Endothelial cell of umbilical vein (primary cell): Measurements from ENCODE around the gene CLEC14A. TPM values are rescaled to one million over a fixed set of nuclear protein-coding genes. Genes with fewer than 3 reads are reported as not detected.

Experiments used
- BruUV-seq: library from RNA; stranded (reverse); fragments of 400-500 nt; replicated peaks from 2 replicates; lab custom pipeline; 2021; lab: Mats Ljungman, UMichigan
- CTCF ChIA-PET: fragments of 300-600, 350-600 bp; sonication (Branson Sonifier 250); formaldehyde crosslinking; loops from one replicate; lab custom pipeline; 2021; ENCODE audit warnings: antibody characterized with exemption, inconsistent platforms; lab: Charles Lee
- POLR2A ChIA-PET: fragments of 300-600, 350-600 bp; sonication (Branson Sonifier 250); formaldehyde crosslinking; loops from one replicate; lab custom pipeline; 2021; ENCODE audit warnings: antibody characterized with exemption, inconsistent platforms; lab: Charles Lee
- DNase-seq: peaks from one replicate; pipeline ENCODE4 v3.0.0-alpha.2; 2011; ENCODE audit warnings: low read depth, low spot score
- FAIRE-seq: peaks from 2 replicates; lab custom pipeline; 2011; peaks lifted over from hg19 to GRCh38; lab: Jason Lieb, UNC
- H2AFZ ChIP-seq: 2 replicates; pipeline ENCODE4 v1.6.0; 2012; ENCODE audit warnings: low read depth, low read length, control low read depth, inconsistent platforms
- H3K27ac ChIP-seq: 2 replicates; pipeline ENCODE4 v1.5.1; 2011; ENCODE audit warnings: low read depth, mild to moderate bottlenecking, control low read depth, low read length, moderate library complexity; ENCODE audit not compliant: insufficient read depth
- H3K27me3 ChIP-seq, 2 experiments: 2 replicates each; pipeline versions ENCODE4 v1.6.0 to v1.6.1; 2011; ENCODE audit warnings: low read length in 2 of 2, mixed read lengths in 1 of 2; ENCODE audit not compliant: control insufficient read depth in 2 of 2, insufficient read depth in 2 of 2
- H3K36me3 ChIP-seq, 2 experiments: 2 replicates in 1 of 2; 3 replicates in 1 of 2; pipeline ENCODE4 v1.5.1; 2011; ENCODE audit warnings: low read length in 2 of 2, mild to moderate bottlenecking in 1 of 2, moderate library complexity in 1 of 2; ENCODE audit not compliant: control insufficient read depth in 2 of 2, insufficient read depth in 2 of 2; ENCODE audit errors: extremely low read depth in 1 of 2
- H3K4me1 ChIP-seq: 3 replicates; pipeline ENCODE4 v1.5.1; 2011; ENCODE audit warnings: mild to moderate bottlenecking, low read length; ENCODE audit not compliant: control insufficient read depth, insufficient read depth; ENCODE audit errors: extremely low read depth
- H3K4me2 ChIP-seq: 2 replicates; pipeline ENCODE4 v1.6.1; 2011; ENCODE audit warnings: low read length, control low read depth, mixed read lengths; ENCODE audit not compliant: insufficient read depth
- H3K4me3 ChIP-seq, 3 experiments: fragments of 200-600 bp in 1 of 3; sonication (generic), shearing (Covaris generic) in 1 of 3; replicated peaks in 1 of 3; 2 replicates each; pipeline ENCODE4 v1.5.1; 2011 to 2016; ENCODE audit warnings: control low read depth in 3 of 3, low read length in 3 of 3, mild to moderate bottlenecking in 2 of 3, inconsistent platforms in 1 of 3, low read depth in 1 of 3, moderate library complexity in 1 of 3; ENCODE audit not compliant: insufficient read depth in 1 of 3
- H3K79me2 ChIP-seq: 2 replicates; pipeline ENCODE4 v1.6.0; 2012; ENCODE audit warnings: low read length, inconsistent platforms; ENCODE audit not compliant: control insufficient read depth, insufficient read depth
- H3K9ac ChIP-seq: replicated peaks from 2 replicates; pipeline ENCODE3; 2011; ENCODE audit warnings: low read length, control low read depth; ENCODE audit not compliant: insufficient read depth; ENCODE audit errors: extremely low read depth
- H3K9me1 ChIP-seq: replicated peaks from 3 replicates; pipeline ENCODE4 v1.6.0; 2011; ENCODE audit warnings: mild to moderate bottlenecking, low read length; ENCODE audit not compliant: control insufficient read depth, insufficient read depth; ENCODE audit errors: extremely low read depth
- H3K9me3 ChIP-seq: replicated peaks from 2 replicates; pipeline ENCODE4 v1.5.1; 2012; ENCODE audit warnings: low read length, inconsistent platforms; ENCODE audit not compliant: control insufficient read depth, insufficient read depth
- H4K20me1 ChIP-seq: replicated peaks from 2 replicates; pipeline ENCODE3; 2011; ENCODE audit warnings: mild to moderate bottlenecking, low read length; ENCODE audit not compliant: control insufficient read depth, insufficient read depth; ENCODE audit errors: extremely low read depth
- EZH2 ChIP-seq: IDR thresholded peaks from 2 replicates; pipeline ENCODE4 v1.6.1; 2012; ENCODE audit warnings: borderline replicate concordance, low read depth, mild to moderate bottlenecking, moderate library complexity, low read length, inconsistent platforms; ENCODE audit not compliant: severe bottlenecking
- FOS ChIP-seq: IDR thresholded peaks from 2 replicates; pipeline ENCODE4 v1.6.1; 2011; ENCODE audit warnings: mild to moderate bottlenecking, low read length, moderate library complexity, borderline replicate concordance; ENCODE audit not compliant: insufficient read depth
- GATA2 ChIP-seq: IDR thresholded peaks from 2 replicates; pipeline ENCODE4 v1.7.0; 2011; ENCODE audit warnings: low read depth, mild to moderate bottlenecking, moderate library complexity, mixed read lengths, low read length; ENCODE audit not compliant: insufficient read length, insufficient read depth
- JUN ChIP-seq: IDR thresholded peaks from 2 replicates; pipeline ENCODE4 v1.6.1; 2011; ENCODE audit warnings: borderline replicate concordance, low read depth; ENCODE audit not compliant: insufficient read length, insufficient read depth
- MYC ChIP-seq: IDR thresholded peaks from one replicate; pipeline ENCODE4 v1.6.1; 2011; ENCODE audit warnings: mild to moderate bottlenecking, low read depth, low read length
- POLR2A ChIP-seq: IDR thresholded peaks from 2 replicates; pipeline ENCODE4 v1.6.1; 2012; ENCODE audit warnings: low read depth, mild to moderate bottlenecking, control low read depth, low read length
- POLR2AphosphoS5 ChIP-seq: IDR thresholded peaks from 2 replicates; pipeline ENCODE4 v1.6.1; 2012; ENCODE audit warnings: low read depth, mild to moderate bottlenecking, control low read depth, low read length, moderate library complexity; ENCODE audit not compliant: insufficient read depth
- dilution Hi-C: fragments of 300-500 bp; cut with MboI; formaldehyde crosslinking; loops from one replicate; pipeline ENCODE4 v1.15.0; 2019; ENCODE audit warnings: low sequenced_read_pairs; ENCODE audit not compliant: extremely low pct_ligation_motif_present
- intact Hi-C: fragments of 100-400 bp; cut with micrococcal nuclease; formaldehyde crosslinking; loops from one replicate; pipeline ENCODE4 v1.10.0; 2022
- polyA plus RNA-seq, 4 experiments: library from polyadenylated mRNA; depleted of rRNA in 3 of 4; stranded (reverse) in 3 of 4; unstranded in 1 of 4; fragments of >200 nt; gene quantifications; 2 replicates each; pipeline versions ENCODE4 v1.2.1 to v1.2.3, GENCODE V29; 2011 to 2012; ENCODE audit warnings: missing spikeins in 1 of 4
- total RNA-seq: library from RNA; stranded (reverse); gene quantifications from 2 replicates; pipeline ENCODE4 v1.2.3, GENCODE V29; 2021
- TF ChIP-seq, protein P1 (sequence below), 2 donors: IDR thresholded peaks; 1 replicate in 1 of 2; 2 replicates in 1 of 2; pipeline ENCODE4 v1.5.1; 2011; ENCODE audit warnings: low read length in 2 of 2, mild to moderate bottlenecking in 2 of 2, moderate library complexity in 2 of 2, control low read depth in 1 of 2, inconsistent platforms in 1 of 2, low read depth in 1 of 2; ENCODE audit not compliant: insufficient read depth in 1 of 2; ENCODE audit errors: extremely low read depth in 1 of 2
- TF ChIP-seq, protein P2 (sequence below): IDR thresholded peaks from 2 replicates; pipeline ENCODE4 v1.6.1; 2011; ENCODE audit not compliant: insufficient read depth, insufficient read length

CLEC14A gene
- total and polyA plus RNA-seq, 2 donors (not counting 3 experiments of a cell fraction or from before 2014, with no cell fraction given): 396 to 562 TPM

- H3K27me3 ChIP-seq: no peaks in the 10 kb centered on the region
- no peaks in the 10 kb centered on the region for H3K79me2 ChIP-seq
- no TSS peak for BruUV-seq
Measured at GRCh38 chr14:38297681-38298080, 41.8 kb upstream of the CLEC14A start.

More at GRCh38 chr14:38297681-38298080, 41.8 kb upstream of the CLEC14A start:
- Histone ChIP-seq H3K4me1 (peaks cover under 1% of the 10 kb centered on the region), H3K9ac (no peak overlapping the region), H3K4me3 (no peak overlapping the region), H4K20me1 (no peaks in the 10 kb centered on the region), H3K36me3 (no peaks in the 10 kb centered on the region), H3K9me1 (no peaks in the 10 kb centered on the region), H3K9me3 (no peaks in the 10 kb centered on the region), H3K4me2 (no peak overlapping the region), H3K27ac (no peak overlapping the region), H2AFZ (peak overlapping the region; percentile 6)
- DNase-seq (peak; percentile 77), FAIRE-seq (no peak)
- dilution Hi-C loops (no loop called here), intact Hi-C loops (no loop called here)
- CTCF ChIA-PET: interaction anchor here (0.7 to 0.9 kb wide), 2 partner anchors 10 to 41 kb away, joined by 3 to 4 read pairs; partner anchors contain the start of gene CLEC14A
- TF ChIP-seq MYC (no peak), GATA2 (no peak), JUN (no peak), POLR2A (no peak), EZH2 (no peak), FOS (no peak), POLR2AphosphoS5 (no peak)
- TF ChIP-seq, protein P1, sequence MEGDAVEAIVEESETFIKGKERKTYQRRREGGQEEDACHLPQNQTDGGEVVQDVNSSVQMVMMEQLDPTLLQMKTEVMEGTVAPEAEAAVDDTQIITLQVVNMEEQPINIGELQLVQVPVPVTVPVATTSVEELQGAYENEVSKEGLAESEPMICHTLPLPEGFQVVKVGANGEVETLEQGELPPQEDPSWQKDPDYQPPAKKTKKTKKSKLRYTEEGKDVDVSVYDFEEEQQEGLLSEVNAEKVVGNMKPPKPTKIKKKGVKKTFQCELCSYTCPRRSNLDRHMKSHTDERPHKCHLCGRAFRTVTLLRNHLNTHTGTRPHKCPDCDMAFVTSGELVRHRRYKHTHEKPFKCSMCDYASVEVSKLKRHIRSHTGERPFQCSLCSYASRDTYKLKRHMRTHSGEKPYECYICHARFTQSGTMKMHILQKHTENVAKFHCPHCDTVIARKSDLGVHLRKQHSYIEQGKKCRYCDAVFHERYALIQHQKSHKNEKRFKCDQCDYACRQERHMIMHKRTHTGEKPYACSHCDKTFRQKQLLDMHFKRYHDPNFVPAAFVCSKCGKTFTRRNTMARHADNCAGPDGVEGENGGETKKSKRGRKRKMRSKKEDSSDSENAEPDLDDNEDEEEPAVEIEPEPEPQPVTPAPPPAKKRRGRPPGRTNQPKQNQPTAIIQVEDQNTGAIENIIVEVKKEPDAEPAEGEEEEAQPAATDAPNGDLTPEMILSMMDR (IDR thresholded peaks at IDR 0.05; ENCODE audit: extremely low read depth in 1 of 2, insufficient read depth in 1 of 2, low read depth in 1 of 2, low read length in 2 of 2): no peak
- TF ChIP-seq, protein P2, sequence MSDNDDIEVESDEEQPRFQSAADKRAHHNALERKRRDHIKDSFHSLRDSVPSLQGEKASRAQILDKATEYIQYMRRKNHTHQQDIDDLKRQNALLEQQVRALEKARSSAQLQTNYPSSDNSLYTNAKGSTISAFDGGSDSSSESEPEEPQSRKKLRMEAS: no peak
- POLR2A ChIA-PET: no interaction called here
